Cardiac muscle cell (in vitro differentiated cells and primary cell): ENCODE measurements around the gene CSTPP1. TPM values are rescaled to one million over a fixed set of nuclear protein-coding genes. Genes with fewer than 3 reads are reported as not detected.
A peak's percentile ranks its signal among the peaks of the same experiment; 100 is the strongest.

Experiments used
- DNase-seq, 2 donors: peaks; one replicate each; pipeline versions ENCODE4 v3.0.0 to v3.0.0-alpha.2; 2010 to 2017; ENCODE audit warnings: low read depth in 1 of 2, low spot score in 1 of 2
- H3K27ac ChIP-seq: fragments of 200-600 bp; sonication (generic); 2 replicates; pipeline ENCODE4 v1.5.1; 2016
- H3K27me3 ChIP-seq: fragments of 200-600 bp; sonication (generic); 2 replicates; pipeline ENCODE4 v1.6.0; 2016; ENCODE audit warnings: control low read depth
- H3K36me3 ChIP-seq: fragments of 200-600 bp; sonication (generic); 2 replicates; pipeline ENCODE4 v1.5.1; 2016; ENCODE audit warnings: control low read depth
- H3K4me1 ChIP-seq: fragments of 200-600 bp; sonication (generic); 2 replicates; pipeline ENCODE4 v1.8.1; 2017; ENCODE audit warnings: low read depth, mild to moderate bottlenecking, mixed run types
- H3K4me3 ChIP-seq: fragments of 200-600 bp; sonication (generic); 2 replicates; pipeline ENCODE4 v1.5.1; 2016; ENCODE audit warnings: mild to moderate bottlenecking
- H3K9me3 ChIP-seq: fragments of 200-600 bp; sonication (generic); 2 replicates; pipeline ENCODE4 v1.5.1; 2017; ENCODE audit warnings: low read depth, mild to moderate bottlenecking, control low read depth
- CTCF ChIP-seq: IDR thresholded peaks from 2 replicates; pipeline ENCODE4 v1.5.1; 2012; ENCODE audit warnings: low read depth, mild to moderate bottlenecking, low read length
- polyA plus RNA-seq: library from polyadenylated mRNA; unstranded; fragments of >200 nt; fragmentation: Nextera tagmentation; extraction: Ambion mirVana; gene quantifications from 2 replicates; pipeline ENCODE4 v1.2.1, GENCODE V29; 2016
- total RNA-seq: library from RNA; depleted of rRNA; stranded (reverse); fragments of >200 nt; gene quantifications from 2 replicates; pipeline ENCODE4 v1.2.3, GENCODE V29; 2016

Gene CSTPP1
- total and polyA plus RNA-seq, 2 experiments from 2014 or later, result 46.4 to 81.6 TPM

DNA sequence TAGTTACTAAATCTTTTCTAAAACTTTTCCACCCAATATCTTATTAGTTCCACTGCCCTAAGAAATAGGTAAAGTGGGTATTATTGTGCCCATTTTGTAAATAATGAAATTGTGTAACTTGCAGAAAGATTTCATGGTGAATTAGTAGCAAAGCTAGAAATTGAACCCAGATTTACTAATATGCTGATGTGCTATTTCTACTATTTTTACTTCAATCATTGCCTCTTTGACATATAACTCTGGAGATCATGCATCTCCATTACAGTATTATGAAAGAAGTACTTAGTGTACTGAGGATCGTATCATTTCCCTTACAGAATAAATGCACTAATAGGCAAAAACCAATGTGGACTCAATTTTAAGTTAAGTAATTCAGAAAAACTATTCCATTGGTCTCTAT is 119.0 kb downstream of the CSTPP1 start:
- H3K36me3 ChIP-seq, result no peaks in the 10 kb centered on the region
- peaks cover 7% of the 10 kb centered on the region for H3K4me1 ChIP-seq
- H3K9me3 ChIP-seq, result no peaks in the 10 kb centered on the region
- DNase-seq, result no peak
- H3K4me3 ChIP-seq, result no peak overlapping the region
- no peak for TF ChIP-seq CTCF
- H3K27ac ChIP-seq, result peak overlapping the region; percentile 27
- H3K27me3 ChIP-seq, result no peaks in the 10 kb centered on the region

DNA sequence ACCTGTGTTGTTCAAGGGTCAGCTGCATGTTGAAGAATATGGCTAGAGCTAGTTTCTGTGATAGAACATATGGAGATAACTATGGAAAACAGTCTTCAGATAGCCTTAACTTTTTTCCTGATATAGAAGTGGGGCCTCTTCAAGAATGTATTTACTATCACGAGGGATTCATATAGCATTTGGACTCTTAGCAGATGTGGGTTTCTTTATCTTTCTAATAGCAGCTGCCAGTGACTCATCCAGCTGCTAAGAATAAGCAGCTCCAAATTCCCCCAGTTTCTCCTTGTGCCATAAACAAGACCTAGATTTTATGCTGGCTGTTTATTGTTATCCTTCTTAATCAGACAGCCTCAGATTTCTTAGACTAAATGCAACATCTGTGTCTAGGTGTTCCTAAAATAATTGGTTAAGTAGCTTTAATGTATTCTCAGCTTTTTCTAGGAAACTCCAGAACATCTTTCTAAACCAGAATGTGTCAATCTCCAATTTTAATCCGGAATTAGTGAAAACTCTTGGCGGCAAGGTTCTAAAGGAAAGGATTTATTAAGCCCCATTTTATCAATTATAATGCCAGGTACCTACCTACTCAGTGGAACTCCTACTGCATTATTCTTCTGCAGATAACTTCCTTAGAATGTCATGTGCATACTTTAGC is 119.8 kb downstream of the CSTPP1 start:
- H3K36me3 ChIP-seq, result no peaks in the 10 kb centered on the region
- H3K4me1 ChIP-seq, result peaks cover 7% of the 10 kb centered on the region
- no peaks in the 10 kb centered on the region for H3K9me3 ChIP-seq
- H3K27ac ChIP-seq, result peak overlapping the region; percentile 27
- no peaks in the 10 kb centered on the region for H3K27me3 ChIP-seq
- peak in 1 of 2 donors; percentile 87 for DNase-seq
- TF ChIP-seq CTCF, result no peak
- H3K4me3 ChIP-seq, result no peak overlapping the region

DNA sequence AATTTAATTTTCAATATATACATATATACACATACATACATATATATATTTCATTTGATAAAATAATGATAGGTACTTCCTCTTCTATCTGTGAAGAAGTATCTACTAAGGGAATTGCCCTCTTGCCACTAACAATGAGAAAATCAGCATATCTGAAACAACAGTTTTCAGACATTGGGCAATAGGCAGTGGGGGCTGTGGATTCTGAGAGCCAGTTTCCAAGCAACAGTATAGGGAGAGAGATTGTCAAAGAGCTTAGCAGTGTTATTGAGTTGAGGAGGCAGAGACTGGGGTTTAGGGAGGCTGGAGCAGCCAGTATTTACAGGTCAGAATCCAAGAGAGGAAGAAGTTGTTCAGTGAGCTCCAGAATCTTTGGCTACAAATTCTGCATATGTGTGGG is 120.8 kb downstream of the CSTPP1 start:
- H3K4me3 ChIP-seq, result no peak overlapping the region
- H3K27ac ChIP-seq, result no peak overlapping the region
- H3K27me3 ChIP-seq, result no peaks in the 10 kb centered on the region
- peak in 1 of 2 donors; percentile 75 for DNase-seq
- peaks cover 7% of the 10 kb centered on the region for H3K4me1 ChIP-seq
- no peaks in the 10 kb centered on the region for H3K36me3 ChIP-seq
- no peak for TF ChIP-seq CTCF
- no peaks in the 10 kb centered on the region for H3K9me3 ChIP-seq

- Histone ChIP-seq H3K27me3 (no peaks in the 10 kb centered on the region), H3K36me3 (no peaks in the 10 kb centered on the region), H3K9me3 (no peaks in the 10 kb centered on the region), H3K27ac (no peak overlapping the region), H3K4me3 (no peak overlapping the region), H3K4me1 (peaks cover 7% of the 10 kb centered on the region)
- TF ChIP-seq CTCF, result no peak
- peak in 1 of 2 donors; percentile 48 for DNase-seq
Observed at GRCh38 chr11:47060807-47061206, 124.2 kb downstream of the CSTPP1 start.

DNA sequence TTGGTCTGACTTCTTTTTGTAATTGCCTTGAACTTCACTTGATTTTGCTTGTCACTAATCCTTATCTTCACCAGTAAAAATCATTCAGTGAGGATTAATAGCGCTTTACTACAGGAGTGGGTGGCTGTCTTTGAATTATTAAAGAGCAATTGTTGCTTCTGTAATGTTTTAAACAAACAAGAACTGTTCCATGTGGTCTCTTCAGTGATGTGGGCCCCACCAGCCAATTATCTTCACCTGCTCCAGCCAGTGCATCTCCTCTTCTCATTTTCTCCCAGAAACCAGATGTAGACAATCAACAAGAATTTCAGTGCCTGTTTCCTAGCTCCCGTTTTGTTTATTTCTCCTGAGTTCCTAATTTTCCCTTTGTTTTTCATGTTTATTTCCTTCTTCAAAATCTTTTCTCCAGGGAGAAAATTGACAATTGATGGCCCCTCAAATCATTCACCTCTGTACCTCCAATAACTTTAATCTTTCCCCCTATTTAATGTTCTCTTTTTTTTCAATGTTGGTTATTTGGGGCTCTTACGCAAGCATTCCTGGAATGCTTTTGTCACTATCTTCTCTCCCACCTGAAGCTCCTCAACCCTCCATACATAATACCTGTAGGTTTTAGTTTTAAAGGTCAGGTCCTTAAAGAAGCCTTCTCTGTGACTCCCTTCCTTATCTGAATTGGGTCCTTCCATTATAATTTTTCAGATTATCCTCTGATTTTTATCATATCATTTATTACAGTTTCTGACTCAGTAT is 125.0 kb downstream of the CSTPP1 start:
- Histone ChIP-seq H3K4me3 (no peak overlapping the region), H3K4me1 (no peaks in the 10 kb centered on the region), H3K36me3 (no peaks in the 10 kb centered on the region), H3K27me3 (no peaks in the 10 kb centered on the region), H3K9me3 (no peaks in the 10 kb centered on the region), H3K27ac (no peak overlapping the region)
- TF ChIP-seq CTCF, result no peak
- no peak for DNase-seq
